Fibroblast of skin of left quadriceps (primary cell): Measurements from ENCODE around the gene CLDND1.

Source experiments
- DNase-seq, 2 experiments: peaks; one replicate each; pipeline ENCODE4 v3.0.0-alpha.2; 2013; ENCODE audit warnings: low read depth in 2 of 2

The CLDND1 gene

DNA sequence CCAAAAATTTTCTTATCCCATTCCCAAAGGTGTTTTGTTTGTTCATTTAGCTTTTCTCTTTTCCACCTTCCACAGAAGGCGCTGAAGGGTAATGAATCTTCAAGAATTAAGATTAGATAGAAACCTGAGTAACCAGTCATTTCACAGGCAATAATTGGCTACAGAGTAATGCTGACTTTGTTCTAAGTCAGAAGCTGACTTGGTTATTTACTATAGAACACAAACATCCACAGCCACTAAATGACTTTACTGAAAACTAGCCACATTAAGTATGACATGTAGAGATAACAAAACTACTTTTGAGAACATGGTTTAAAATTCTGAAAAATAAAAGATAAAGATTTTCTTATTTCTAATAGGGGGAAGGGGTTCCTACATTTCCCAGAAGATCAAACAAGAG lies 7.8 kb downstream of the CLDND1 start:
- no peak for DNase-seq

DNA sequence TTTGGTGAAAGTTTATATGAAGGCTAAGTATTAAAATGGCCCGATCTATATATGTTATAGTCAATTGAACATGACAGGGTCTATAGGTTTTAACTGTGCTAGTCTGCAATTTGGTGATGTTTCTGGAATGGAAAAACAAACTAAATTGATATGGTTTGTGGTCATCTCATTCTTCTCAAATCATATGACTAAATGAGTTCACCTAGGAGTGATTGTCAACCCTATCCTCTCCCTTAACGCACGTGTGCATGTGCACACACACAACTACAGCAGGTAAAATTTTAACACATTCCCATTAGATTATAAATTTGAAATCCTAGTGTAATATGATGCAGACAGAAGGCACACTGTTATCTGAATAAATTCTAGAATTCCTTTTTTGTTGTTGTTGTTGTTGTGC lies 9.0 kb downstream of the CLDND1 start:
- DNase-seq: no peak

DNA sequence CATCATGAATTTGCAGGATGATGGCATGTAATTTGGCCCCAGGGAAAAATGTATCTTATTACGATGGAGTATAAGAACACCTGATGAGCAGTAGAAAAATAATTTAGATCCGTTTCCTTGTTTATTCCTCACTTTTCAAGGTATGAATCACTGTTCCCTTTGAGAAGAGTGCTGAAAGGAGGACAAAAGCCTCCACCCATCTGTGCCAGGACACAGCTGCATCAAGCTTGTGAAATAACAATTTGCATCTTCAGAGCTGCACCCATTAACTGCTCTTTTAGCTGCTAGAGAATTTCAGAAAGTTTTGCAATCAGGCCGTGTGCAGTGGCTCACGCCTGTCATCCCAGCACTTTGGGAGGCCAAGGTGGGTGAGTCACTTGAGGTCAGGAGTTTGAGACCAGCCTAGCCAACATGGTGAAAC lies 9.6 kb downstream of the CLDND1 start:
- no peak for DNase-seq

DNA sequence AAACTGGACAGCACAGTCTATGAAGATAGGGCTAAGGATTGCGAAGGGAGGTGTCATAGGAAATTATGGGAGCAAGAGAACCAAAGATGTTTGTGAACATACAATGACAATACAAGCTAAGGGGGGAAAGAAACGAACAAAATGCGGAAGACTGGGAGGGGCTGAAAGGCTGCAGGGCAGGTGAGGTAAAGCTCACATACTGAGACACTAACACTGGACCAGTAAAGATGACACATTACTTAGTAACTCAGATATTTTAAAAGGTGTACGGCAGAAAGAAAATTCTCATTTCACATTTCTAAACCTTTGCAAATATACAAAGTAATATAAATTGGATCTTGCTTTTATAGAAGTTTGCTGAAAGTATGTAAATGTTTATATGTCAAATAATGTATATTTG lies 10.1 kb downstream of the CLDND1 start:
- no peak for DNase-seq

DNA sequence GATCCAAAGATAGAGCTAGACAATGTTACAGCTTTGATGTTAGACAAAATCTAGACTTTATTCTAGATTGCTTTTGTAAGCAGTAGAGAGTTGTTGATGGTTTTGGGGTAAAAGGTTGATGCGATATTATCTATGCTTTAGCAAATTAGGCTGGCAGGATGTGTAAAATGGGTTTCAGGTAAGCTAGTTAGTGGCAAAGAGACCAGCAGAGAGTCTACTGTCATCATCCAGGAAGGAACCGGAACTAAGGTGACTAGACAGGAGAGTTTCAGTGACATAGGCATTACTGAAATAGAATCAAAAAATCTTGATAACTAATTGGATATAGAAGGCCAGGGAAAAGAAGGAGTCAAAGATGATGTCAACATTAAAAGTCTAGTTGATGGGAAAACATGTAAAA lies 14.1 kb downstream of the CLDND1 start:
- no peak for DNase-seq

DNA sequence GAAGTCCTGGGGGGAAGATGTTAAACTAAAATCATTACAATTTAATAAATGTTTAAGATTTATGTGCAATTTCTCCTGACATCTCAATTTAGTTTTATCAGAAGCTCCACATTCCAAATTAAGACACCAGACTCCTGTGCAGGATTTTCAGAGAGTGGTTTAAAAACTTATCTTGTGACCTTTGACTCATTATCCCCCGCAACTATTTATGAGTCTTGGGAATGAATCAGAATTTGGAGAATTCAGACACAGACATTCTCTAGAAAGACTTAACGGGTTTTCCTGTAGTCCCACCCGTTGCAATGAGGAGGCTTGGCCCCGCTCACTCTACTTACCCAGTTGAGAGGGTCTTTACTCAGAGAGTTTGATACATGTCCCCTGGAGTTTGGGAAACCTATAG lies 18.2 kb downstream of the CLDND1 start:
- no peak for DNase-seq

DNA sequence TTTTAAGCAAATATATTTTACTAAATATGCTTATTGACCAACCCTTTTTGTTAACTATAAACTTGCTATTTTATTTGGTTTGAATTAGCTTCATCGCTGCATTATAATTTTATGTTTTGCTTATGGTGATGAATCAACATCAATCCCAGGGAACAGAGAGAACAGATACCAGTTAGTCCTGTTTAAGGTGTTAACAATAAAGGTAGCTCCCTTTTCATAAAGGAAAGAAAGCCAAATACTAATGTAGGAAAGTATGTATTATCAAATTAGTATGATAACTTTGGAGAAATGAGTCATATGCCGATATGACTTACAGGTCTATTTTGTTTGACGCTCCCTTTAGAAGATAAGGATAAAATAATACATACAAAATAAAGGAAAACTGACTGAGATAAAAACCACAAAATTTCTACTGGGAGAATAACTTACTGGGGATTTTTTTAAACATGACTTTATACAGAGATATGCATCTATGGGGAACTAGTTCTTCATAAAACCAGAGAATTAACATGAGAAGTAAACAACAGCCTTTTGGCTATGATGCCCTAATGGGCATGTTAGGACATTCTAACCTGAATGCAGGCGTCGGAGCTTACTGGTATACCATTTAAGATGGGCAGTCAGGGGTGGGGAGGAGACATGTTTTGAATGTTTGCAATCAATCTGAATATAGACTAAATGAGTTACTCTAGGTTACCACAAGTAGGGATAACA lies 20.7 kb downstream of the CLDND1 start:
- no peak for DNase-seq

DNA sequence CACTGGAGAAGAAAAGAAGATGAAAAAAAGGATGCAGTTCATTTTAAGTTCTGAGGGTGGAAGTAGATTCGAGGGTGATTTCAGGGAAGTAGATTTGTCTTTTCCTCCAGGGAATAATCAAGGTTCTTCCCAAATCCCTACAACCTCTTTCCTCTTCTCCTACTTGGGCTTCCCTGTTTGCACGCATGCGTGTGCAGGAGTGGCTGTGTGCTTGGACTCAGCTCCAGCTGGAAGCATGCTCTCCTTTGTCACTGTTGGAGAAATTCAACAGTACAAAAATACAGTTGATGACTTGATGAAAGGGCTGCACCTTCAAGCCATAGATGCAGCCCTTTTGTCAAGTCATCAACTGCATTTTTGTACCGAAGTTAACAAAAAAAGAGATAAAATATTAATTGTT lies 21.4 kb downstream of the CLDND1 start:
- no peak for DNase-seq

DNA sequence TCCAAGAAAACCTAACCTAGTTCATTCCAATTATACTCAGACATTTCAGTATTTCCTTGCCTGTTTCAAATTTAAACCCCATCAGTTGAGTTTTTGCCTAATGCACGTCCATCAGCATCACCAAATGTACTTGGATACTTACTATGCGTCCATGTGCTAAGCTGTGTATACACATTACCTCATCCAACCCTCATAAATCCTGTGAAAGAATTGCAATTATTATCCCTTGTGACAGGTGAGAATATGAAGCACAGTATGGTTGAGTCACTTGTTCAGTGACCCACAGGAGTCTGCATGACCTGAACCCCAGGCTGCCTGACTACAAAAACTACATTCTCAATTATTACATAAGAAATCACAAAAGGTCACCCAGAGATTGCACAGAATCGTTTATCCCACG lies 22.7 kb downstream of the CLDND1 start:
- DNase-seq: no peak

DNA sequence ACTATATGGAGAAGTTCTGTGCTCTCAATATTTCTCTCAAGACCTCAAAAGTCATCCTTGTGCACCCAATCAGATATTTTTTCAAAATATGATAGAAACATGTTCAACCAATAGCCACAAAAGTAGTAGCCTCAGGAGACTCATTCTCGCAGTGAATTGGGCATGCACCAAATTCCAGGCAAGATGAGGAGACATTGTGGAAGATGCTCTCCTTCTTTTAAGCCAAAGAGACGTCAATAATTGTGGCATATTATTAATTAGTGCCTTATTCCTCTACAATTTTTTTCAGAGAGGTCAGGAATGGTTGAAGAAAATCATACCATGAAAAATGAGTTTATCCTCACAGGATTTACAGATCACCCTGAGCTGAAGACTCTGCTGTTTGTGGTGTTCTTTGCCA lies 25.3 kb downstream of the CLDND1 start, which contains the start of gene OR5K2:
Gene OR5K2, plus strand, starts transcription at position 301 of the 400 bp plus-strand sequence. Its CDS starts 0 bp downstream, at position 301.
- DNase-seq: no peak

DNA sequence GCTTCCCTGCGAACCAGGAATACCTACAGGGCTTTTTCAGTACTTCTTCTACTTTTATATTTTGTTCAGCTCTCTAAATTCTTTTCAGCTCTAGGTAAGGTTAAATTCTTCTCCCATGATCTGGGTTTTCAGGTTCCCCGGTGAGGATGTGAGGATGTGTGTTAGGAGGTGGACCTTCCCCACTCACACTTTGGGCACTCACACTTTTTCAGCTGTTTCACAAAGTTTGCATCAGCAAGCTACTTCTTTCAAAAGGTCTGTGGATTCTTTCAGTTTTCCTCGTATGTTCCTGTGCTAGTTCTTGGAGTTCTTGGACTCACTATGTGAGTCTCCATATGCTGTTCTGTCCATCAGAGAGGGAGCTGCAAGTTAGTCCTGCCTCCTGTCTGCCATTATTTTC lies 39.1 kb downstream of the CLDND1 start:
- DNase-seq: no peak

DNA sequence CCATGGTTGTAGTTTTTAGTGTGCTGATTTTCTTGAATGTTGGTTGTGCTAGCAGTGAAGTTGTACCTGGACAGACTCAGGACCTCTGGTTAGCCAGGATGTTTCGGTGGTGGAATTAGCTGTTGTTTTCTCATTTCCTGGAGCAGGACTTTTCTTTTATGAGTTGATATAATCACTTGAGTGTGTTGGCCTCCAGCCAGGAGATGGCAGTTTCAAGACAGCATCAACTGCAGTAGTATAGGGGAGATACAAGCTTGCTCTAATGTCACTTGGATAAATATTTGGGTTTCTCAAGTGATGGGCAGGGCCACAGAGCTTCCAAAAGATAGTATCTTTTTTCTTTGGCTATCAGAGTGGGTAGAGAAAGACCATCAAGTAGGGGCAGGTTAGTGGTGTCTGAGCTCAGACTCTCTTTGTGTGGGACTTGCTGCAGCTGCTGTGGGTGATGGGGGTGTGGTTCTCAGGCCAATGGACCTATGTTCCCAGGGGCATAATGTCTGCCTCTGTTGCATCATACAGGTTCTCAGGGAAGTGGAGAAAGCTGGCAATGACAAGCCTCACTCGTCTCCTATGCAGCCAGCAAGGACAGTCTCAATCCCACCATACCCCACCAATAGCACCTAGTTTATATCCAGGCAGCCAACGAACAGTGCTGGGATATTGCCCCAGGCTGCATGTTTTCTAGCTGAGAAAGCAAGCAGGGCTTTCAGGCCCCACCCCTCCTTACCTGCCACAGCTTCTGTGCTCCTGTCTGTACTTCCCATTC lies 39.8 kb downstream of the CLDND1 start:
- DNase-seq: no peak
